Fibroblast of lung (primary cell): Measurements from ENCODE around the gene NTSR1. TPM values are rescaled to one million over a fixed set of nuclear protein-coding genes. Genes with fewer than 3 reads are reported as not detected.

Experiments
- DNase-seq, 2 donors: peaks; one replicate each; pipeline versions ENCODE4 v3.0.0 to v3.0.0-alpha.2; 2010; ENCODE audit warnings: low read depth in 2 of 2
- H2AFZ ChIP-seq: 2 replicates; pipeline ENCODE4 v1.5.1; 2012; ENCODE audit warnings: low read length, control low read depth, inconsistent platforms
- H3K27ac ChIP-seq: 2 replicates; pipeline ENCODE4 v1.5.1; 2011; ENCODE audit warnings: low read length, control low read depth; ENCODE audit not compliant: insufficient read depth
- H3K27me3 ChIP-seq: 2 replicates; pipeline ENCODE4 v1.5.1; 2011; ENCODE audit warnings: mild to moderate bottlenecking, low read length; ENCODE audit not compliant: control insufficient read depth, insufficient read depth
- H3K36me3 ChIP-seq: 2 replicates; pipeline ENCODE4 v1.5.1; 2011; ENCODE audit warnings: low read length; ENCODE audit not compliant: control insufficient read depth, insufficient read depth
- H3K4me1 ChIP-seq: 2 replicates; pipeline ENCODE4 v1.5.1; 2011; ENCODE audit warnings: low read length; ENCODE audit not compliant: control insufficient read depth, insufficient read depth; ENCODE audit errors: extremely low read depth
- H3K4me2 ChIP-seq: 2 replicates; pipeline ENCODE4 v1.5.1; 2011; ENCODE audit warnings: low read length, control low read depth; ENCODE audit not compliant: insufficient read depth; ENCODE audit errors: extremely low read depth
- H3K4me3 ChIP-seq, 4 experiments: fragments of 200-600 bp in 1 of 4; sonication (generic) in 1 of 4; replicated peaks in 1 of 4; 2 replicates each; pipeline ENCODE4 v1.5.1; 2011 to 2016; ENCODE audit warnings: low read length in 4 of 4, low read depth in 3 of 4, mild to moderate bottlenecking in 3 of 4, control low read depth in 2 of 4, inconsistent platforms in 1 of 4, mixed read lengths in 1 of 4; ENCODE audit not compliant: insufficient read depth in 1 of 4; ENCODE audit errors: control extremely low read depth in 1 of 4
- H3K79me2 ChIP-seq: 2 replicates; pipeline ENCODE4 v1.5.1; 2012; ENCODE audit warnings: mild to moderate bottlenecking, low read length, inconsistent platforms; ENCODE audit not compliant: control insufficient read depth, insufficient read depth
- H3K9ac ChIP-seq: 2 replicates; pipeline ENCODE4 v1.5.1; 2011; ENCODE audit warnings: mild to moderate bottlenecking, low read length, control low read depth; ENCODE audit not compliant: insufficient read depth
- H3K9me3 ChIP-seq: 2 replicates; pipeline ENCODE4 v1.5.1; 2012; ENCODE audit warnings: low read depth, low read length; ENCODE audit not compliant: control insufficient read depth, insufficient read depth
- H4K20me1 ChIP-seq: 2 replicates; pipeline ENCODE4 v1.5.1; 2011; ENCODE audit warnings: low read length; ENCODE audit not compliant: control insufficient read depth, insufficient read depth; ENCODE audit errors: extremely low read depth
- CTCF ChIP-seq, 2 donors: IDR thresholded peaks in 1 of 2; conservative IDR thresholded peaks in 1 of 2; 1 replicate in 1 of 2; 2 replicates in 1 of 2; pipeline ENCODE4 v1.5.1; 2011 to 2012; ENCODE audit warnings: low read length in 2 of 2, control low read depth in 1 of 2, inconsistent platforms in 1 of 2, low read depth in 1 of 2, mild to moderate bottlenecking in 1 of 2
- EZH2 ChIP-seq: IDR thresholded peaks from 2 replicates; pipeline ENCODE4 v1.5.1; 2012; ENCODE audit warnings: low read length, control low read depth, mild to moderate bottlenecking; ENCODE audit errors: missing control alignments
- polyA plus RNA-seq, 2 donors: library from polyadenylated mRNA; depleted of rRNA in 1 of 2; stranded (reverse) in 1 of 2; unstranded in 1 of 2; fragments of >200 nt; gene quantifications; 2 replicates each; pipeline ENCODE4 v1.2.1, GENCODE V29; 2011 to 2012; ENCODE audit warnings: missing spikeins in 1 of 2
- total RNA-seq: library from RNA; depleted of rRNA; stranded (reverse); fragments of >200 nt; gene quantifications from 2 replicates; pipeline ENCODE4 v1.2.1, GENCODE V29; 2014

NTSR1 gene
- total and polyA plus RNA-seq, 2 donors (not counting 1 experiment from before 2014, with no cell fraction given): 0.05 to 0.33 TPM

- H3K27ac ChIP-seq: no peak overlapping the region
- H3K36me3 ChIP-seq: no peaks in the 10 kb centered on the region
- DNase-seq: peak in 1 of 2 donors; percentile 19
- H3K9ac ChIP-seq: no peak overlapping the region
- H3K4me2 ChIP-seq: no peak overlapping the region
- H3K27me3 ChIP-seq: no peaks in the 10 kb centered on the region
- H3K79me2 ChIP-seq: no peaks in the 10 kb centered on the region
- H3K9me3 ChIP-seq: no peaks in the 10 kb centered on the region
- TF ChIP-seq CTCF (conservative IDR thresholded peaks at IDR 0.05 in 1 of 2, IDR thresholded peaks at IDR 0.05 in 1 of 2; ENCODE audit: low read depth in 1 of 2, low read length in 2 of 2) (no peak), EZH2 (no peak)
- no peak overlapping the region for H2AFZ ChIP-seq
- H4K20me1 ChIP-seq: no peaks in the 10 kb centered on the region
- H3K4me3 ChIP-seq: no peak overlapping the region
- no peaks in the 10 kb centered on the region for H3K4me1 ChIP-seq
These were observed 52.5 kb downstream of the NTSR1 start for GRCh38 chr20:62760856-62761758.

GRCh38 chr20:62761759-62762131 lies 53.1 kb downstream of the NTSR1 start:
- H3K79me2 ChIP-seq: no peaks in the 10 kb centered on the region
- DNase-seq: no peak
- no peaks in the 10 kb centered on the region for H3K36me3 ChIP-seq
- no peak overlapping the region for H3K4me3 ChIP-seq
- H4K20me1 ChIP-seq: no peaks in the 10 kb centered on the region
- H2AFZ ChIP-seq: no peak overlapping the region
- H3K27me3 ChIP-seq: peaks cover 4% of the 10 kb centered on the region
- H3K9me3 ChIP-seq: no peaks in the 10 kb centered on the region
- no peak overlapping the region for H3K27ac ChIP-seq
- TF ChIP-seq EZH2 (no peak), CTCF (conservative IDR thresholded peaks at IDR 0.05 in 1 of 2, IDR thresholded peaks at IDR 0.05 in 1 of 2; ENCODE audit: low read depth in 1 of 2, low read length in 2 of 2) (no peak)
- H3K4me1 ChIP-seq: no peaks in the 10 kb centered on the region
- H3K9ac ChIP-seq: no peak overlapping the region
- H3K4me2 ChIP-seq: no peak overlapping the region

GRCh38 chr20:62762376-62762775 lies 53.7 kb downstream of the NTSR1 start:
- TF ChIP-seq EZH2: no peak
- no peak for TF ChIP-seq CTCF (conservative IDR thresholded peaks at IDR 0.05 in 1 of 2, IDR thresholded peaks at IDR 0.05 in 1 of 2; ENCODE audit: low read depth in 1 of 2, low read length in 2 of 2)
- peaks cover 9% of the 10 kb centered on the region for H3K27me3 ChIP-seq
- H2AFZ ChIP-seq: no peak overlapping the region
- H3K36me3 ChIP-seq: no peaks in the 10 kb centered on the region
- no peak for DNase-seq
- no peaks in the 10 kb centered on the region for H4K20me1 ChIP-seq
- no peaks in the 10 kb centered on the region for H3K4me1 ChIP-seq
- no peak overlapping the region for H3K4me2 ChIP-seq
- H3K4me3 ChIP-seq: no peak overlapping the region
- no peaks in the 10 kb centered on the region for H3K9me3 ChIP-seq
- H3K9ac ChIP-seq: no peak overlapping the region
- H3K79me2 ChIP-seq: no peaks in the 10 kb centered on the region
- H3K27ac ChIP-seq: no peak overlapping the region
